ENCODE results near the gene NAMPT.
"Not testable (repeated sequence)": the region's sequence is repeated elsewhere in the genome, so short reads cannot be mapped to it uniquely, and the experiment has no call there.

NAMPT gene

DNA sequence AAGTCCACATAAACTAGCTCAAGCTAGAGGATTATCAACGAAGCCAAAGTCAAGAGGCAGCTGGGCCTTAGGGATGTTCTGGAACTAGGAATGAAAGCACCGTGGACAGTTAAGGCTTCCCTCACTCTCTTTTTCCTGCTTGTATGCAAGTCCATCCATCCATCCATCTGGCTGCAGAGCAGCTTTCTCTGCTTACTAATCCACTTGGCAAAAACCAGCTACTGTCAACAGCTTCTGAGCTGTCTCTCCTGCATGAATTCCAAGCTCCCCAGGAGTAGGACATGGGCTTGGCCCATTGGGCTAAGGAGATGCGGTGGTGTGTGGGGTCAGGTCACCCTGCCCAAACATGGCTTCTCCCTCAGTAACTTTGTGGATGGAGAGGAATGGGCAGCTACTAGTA, 66.2 kb downstream of the NAMPT start:
- no peak overlapping the region for H3K4me3 ChIP-seq (ENCODE audit: low read depth, low read length)
- peak; percentile 68 for DNase-seq (ENCODE audit: low read depth)
- TF ChIP-seq, protein P1, sequence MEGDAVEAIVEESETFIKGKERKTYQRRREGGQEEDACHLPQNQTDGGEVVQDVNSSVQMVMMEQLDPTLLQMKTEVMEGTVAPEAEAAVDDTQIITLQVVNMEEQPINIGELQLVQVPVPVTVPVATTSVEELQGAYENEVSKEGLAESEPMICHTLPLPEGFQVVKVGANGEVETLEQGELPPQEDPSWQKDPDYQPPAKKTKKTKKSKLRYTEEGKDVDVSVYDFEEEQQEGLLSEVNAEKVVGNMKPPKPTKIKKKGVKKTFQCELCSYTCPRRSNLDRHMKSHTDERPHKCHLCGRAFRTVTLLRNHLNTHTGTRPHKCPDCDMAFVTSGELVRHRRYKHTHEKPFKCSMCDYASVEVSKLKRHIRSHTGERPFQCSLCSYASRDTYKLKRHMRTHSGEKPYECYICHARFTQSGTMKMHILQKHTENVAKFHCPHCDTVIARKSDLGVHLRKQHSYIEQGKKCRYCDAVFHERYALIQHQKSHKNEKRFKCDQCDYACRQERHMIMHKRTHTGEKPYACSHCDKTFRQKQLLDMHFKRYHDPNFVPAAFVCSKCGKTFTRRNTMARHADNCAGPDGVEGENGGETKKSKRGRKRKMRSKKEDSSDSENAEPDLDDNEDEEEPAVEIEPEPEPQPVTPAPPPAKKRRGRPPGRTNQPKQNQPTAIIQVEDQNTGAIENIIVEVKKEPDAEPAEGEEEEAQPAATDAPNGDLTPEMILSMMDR (conservative IDR thresholded peaks at IDR 0.05; ENCODE audit: low read depth, low read length), result no peak

DNA sequence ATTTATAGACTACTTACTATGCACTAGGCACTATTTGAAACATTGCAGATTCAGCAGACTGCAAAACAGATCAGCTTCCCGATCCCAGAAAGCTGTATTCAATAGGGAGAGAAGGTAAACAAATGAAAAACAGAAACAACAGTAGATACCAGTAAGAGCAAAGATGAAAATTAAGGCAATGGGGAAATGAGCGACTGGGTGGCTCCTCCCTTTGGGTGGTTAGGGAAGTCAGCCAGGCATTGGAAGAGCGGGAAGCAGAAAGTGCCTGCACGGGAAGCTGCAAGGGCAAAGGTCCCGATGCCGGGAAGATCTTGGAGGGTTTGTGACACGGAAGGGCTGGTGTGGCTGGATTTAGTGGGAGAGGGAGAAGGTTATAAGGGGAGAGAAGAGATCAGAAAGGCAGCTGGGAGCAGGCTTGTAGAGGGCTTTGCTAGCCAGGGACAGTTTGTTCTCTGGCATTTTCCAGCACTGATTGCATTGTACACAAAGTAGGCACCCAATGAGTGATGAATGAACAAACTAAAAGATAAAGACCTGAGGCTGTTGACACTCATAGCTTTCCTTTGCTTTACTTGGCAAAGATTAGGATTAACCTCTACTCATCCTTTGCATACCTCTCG, 67.8 kb downstream of the NAMPT start:
- DNase-seq (ENCODE audit: low read depth), result peak; percentile 67
- peak overlapping the region; percentile 26 for H3K4me3 ChIP-seq (ENCODE audit: low read depth, low read length)

DNA sequence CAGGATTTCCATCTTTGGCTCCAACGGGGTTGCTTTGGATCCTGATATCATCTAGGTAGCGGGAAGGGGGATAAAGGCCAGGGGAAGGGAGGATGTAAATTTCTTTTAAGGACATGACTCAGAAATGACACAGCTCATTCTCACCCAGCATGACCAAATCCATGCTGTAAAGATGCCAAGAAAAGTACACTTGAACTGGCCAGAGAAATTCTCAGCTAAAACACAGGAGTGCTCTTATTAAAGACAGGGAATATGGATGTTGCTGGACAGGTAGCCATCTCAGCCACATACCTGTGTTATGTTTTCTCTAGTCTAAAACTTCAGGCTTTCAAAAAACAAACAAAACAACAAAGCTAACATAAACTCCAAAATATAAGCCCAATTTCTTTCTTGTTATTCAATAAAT, 68.3 kb downstream of the NAMPT start:
- H3K4me3 ChIP-seq (ENCODE audit: low read depth, low read length), result no peak overlapping the region
- TF ChIP-seq, protein P1 (conservative IDR thresholded peaks at IDR 0.05; ENCODE audit: low read depth, low read length), result no peak
- DNase-seq (ENCODE audit: low read depth), result peak; percentile 97

More for the DNA sequence above, 67.8 kb downstream of the NAMPT start:
- TF ChIP-seq, protein P1 (conservative IDR thresholded peaks at IDR 0.05; ENCODE audit: low read depth, low read length), result no peak

DNA sequence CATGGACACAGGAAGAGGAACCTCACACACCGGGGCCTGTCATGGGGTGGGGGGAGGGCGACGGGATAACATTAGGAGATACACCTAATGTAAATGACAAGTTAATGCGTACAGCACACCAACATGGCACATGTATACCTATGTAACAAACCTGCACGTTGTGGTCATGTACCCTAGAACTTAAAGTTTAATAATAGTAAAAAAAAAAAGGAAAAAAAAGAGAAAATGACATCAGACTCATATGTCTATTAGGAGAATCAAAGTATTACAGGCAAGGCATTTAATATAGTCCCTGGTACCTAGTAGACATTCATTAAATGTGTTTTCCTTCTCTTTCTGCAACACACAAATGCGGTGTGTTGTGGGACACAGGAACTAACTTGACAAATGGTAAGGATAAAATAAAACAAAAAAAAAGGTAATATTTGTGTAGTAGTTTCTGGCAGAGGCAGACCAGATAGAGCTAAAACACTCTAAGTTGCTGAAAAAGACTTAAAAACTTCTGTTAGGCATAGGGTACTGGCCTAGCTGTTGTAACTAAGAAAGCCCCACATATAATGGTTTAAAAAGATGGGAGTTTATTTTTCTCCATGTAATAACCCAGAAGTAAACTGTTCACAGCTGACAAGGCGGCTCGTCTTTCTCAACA, 68.8 kb downstream of the NAMPT start:
- DNase-seq (ENCODE audit: low read depth), result no peak
- H3K4me3 ChIP-seq (ENCODE audit: low read depth, low read length), result no peak overlapping the region
- TF ChIP-seq, protein P1 (conservative IDR thresholded peaks at IDR 0.05; ENCODE audit: low read depth, low read length), result no peak

DNA sequence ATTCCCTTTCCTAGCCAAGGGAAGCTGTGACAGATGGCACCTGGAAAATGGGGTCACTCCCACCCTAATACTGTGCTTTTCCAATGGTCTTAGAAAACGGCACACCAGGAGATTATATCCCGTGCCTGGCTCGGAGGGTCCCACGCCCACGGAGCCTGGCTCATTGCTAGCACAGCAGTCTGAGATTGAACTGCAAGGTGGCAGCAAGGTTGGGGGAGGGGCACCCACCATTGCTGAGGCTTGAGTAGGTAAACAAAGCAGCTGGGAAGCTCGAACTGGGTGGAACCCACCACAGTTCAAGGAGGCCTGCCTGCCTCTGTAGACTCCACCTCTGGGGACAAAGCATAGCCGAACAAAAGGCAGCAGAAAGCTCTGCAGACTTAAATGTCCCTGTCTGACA, 75.8 kb downstream of the NAMPT start:
- not testable (repeated sequence) for H3K4me3 ChIP-seq (ENCODE audit: low read depth, low read length); DNase-seq (ENCODE audit: low read depth)

DNA sequence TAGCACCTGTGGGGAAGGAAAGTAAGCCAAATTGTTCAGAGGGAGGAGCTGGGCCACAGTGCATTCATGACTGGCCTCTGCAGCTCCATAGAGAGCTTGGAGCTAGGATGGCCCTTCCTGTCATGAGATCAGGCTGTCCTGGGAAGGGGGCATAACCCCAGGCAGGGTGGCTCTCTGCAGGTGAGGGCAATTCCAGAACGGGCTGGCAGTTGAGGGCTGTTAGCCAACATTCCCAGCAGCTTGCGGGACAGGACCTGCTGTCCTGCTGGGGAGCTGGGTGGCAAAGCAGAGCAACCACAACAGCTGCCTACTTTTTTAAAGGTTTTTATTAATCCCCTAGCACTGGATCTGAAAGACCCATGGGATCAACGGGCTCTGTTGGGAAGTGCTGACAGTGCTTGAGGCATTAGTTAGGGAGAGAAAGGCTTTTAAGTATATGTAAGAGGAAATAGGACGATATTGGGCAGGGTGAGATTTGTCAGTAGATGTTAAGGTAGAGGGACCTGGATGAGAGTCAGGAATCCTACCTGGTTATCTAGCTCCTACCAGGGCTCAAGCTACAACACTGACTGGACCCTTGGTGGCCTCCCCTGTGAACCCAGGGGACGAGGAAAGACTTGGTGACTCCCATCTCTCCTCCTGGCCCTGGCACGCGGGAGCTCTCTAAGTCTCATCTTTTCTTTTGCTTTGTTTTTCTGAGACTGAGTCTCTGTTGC, 77.8 kb downstream of the NAMPT start:
- no peak for DNase-seq (ENCODE audit: low read depth)
- H3K4me3 ChIP-seq (ENCODE audit: low read depth, low read length), result no peak overlapping the region
- TF ChIP-seq, protein P1 (conservative IDR thresholded peaks at IDR 0.05; ENCODE audit: low read depth, low read length), result no peak

DNA sequence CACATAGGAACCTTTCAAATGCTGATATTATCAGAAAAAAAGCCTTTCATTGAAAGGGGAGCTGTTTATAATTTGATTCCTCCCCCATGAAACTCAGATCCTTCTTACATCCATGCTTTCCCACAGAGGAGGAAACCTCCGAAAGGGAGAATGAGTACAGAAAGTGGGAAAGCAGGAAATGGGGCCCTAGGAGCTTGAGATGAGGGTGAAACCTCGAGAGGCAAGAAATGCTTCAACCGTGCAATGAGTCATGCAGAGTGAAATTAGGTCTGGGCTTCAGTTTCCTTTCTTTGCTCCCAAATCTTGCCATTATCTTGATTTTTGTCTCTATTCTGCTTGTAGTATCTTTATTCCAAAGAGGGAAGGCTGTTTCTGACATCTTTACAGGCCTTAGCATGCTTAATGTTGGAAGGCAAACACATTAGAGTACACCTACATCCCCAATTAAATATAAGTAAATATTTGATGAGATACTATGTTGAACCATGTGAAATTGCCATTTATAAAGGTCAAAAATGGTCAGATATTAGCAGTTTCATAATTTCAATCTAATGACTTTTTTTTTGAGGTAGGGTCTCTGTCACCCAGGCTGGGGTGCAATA, 79.1 kb downstream of the NAMPT start:
- DNase-seq (ENCODE audit: low read depth), result peak; percentile 44
- TF ChIP-seq, protein P1 (conservative IDR thresholded peaks at IDR 0.05; ENCODE audit: low read depth, low read length), result no peak
- no peak overlapping the region for H3K4me3 ChIP-seq (ENCODE audit: low read depth, low read length)
